ENCODE results near the gene RPS6KB2.

Gene RPS6KB2

DNA sequence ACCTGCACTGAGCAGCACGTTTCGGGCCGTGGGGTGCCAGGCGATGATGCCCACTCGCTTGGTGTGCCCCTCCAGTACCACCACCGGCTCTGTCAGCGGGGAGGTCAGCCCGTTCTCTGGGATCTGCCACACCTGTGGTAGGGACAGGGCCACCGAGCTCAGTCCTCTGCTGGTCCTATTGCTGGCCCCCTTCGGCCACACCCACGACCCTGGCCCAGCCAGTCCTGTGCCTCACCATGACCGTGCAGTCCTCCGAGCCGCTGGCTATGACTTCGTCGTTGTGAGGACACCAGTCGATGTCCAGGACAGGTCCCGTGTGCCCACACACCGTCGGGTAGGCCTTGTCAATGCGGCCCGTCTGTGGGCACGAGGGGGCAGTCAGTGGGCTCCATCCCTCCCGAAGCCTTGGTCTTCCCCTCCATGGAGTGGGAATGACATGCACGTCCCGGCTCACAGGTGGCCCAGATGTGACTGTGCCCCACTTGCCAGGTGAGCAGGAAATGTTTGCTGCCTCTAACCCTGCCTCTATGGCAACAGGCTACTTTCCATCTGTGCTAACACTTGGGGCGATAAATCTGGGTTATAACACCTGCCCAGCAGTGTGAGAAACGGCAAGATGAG lies 13.5 kb downstream of the RPS6KB2 start:
- no peak overlapping the region for H3K4me3 ChIP-seq (ENCODE audit: low read depth, low read length)
- no peak for DNase-seq (ENCODE audit: low read depth, low spot score)
- TF ChIP-seq, protein P1, sequence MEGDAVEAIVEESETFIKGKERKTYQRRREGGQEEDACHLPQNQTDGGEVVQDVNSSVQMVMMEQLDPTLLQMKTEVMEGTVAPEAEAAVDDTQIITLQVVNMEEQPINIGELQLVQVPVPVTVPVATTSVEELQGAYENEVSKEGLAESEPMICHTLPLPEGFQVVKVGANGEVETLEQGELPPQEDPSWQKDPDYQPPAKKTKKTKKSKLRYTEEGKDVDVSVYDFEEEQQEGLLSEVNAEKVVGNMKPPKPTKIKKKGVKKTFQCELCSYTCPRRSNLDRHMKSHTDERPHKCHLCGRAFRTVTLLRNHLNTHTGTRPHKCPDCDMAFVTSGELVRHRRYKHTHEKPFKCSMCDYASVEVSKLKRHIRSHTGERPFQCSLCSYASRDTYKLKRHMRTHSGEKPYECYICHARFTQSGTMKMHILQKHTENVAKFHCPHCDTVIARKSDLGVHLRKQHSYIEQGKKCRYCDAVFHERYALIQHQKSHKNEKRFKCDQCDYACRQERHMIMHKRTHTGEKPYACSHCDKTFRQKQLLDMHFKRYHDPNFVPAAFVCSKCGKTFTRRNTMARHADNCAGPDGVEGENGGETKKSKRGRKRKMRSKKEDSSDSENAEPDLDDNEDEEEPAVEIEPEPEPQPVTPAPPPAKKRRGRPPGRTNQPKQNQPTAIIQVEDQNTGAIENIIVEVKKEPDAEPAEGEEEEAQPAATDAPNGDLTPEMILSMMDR (IDR thresholded peaks at IDR 0.05; ENCODE audit: low read depth, low read length): no peak
- in situ Hi-C loops (cut with HindIII; ENCODE audit: low sequenced_read_pairs): no loop called here

DNA sequence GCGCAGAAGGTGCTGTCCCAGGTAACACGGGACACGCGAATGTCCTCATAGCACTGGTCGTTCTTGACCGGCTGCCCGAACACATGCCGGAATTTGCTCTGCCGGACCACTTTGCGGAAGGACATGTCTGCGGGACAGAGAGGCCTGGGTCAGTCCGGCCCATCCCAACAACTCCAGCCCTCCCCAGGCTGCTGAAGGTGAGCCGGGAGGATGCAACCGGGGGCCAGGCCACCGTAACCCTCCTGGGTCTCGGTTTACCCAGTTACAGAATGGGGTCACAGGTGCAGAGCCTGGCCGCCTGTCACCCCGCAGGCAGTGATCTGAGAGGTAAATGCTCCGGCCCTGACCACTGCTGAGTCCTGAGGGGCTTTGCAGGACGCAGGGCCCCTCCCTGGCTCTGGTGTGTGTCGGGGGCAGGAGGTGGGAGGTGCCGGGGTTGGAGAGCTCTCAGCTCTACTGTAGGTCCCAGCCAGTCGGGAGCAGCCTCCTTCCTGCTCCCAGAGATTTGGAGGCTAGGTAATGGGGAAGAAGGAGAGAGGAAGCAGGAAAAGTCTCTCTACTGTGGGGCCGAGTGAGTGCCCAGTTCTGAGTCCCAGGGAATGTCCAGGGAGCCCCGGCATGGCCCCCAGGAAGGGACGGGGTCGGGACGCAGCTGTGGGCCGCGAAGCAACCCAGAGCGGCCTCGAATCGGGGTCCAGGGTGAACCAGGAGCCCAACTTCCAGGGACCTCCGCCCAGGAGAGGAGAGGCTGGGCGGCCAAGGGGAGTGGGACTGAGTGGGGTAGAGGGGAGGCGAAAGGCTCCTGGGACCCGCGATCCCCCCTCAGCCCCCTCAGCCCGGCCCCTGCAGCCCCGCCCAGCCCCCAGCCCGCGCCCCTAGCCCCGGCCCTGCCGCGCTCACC lies 14.5 kb downstream of the RPS6KB2 start:
- in situ Hi-C loops (cut with HindIII; ENCODE audit: low sequenced_read_pairs): no loop called here
- TF ChIP-seq, protein P1 (IDR thresholded peaks at IDR 0.05; ENCODE audit: low read depth, low read length): no peak
- H3K4me3 ChIP-seq (ENCODE audit: low read depth, low read length): peak overlapping the region; percentile 81
- no peak for DNase-seq (ENCODE audit: low read depth, low spot score)

DNA sequence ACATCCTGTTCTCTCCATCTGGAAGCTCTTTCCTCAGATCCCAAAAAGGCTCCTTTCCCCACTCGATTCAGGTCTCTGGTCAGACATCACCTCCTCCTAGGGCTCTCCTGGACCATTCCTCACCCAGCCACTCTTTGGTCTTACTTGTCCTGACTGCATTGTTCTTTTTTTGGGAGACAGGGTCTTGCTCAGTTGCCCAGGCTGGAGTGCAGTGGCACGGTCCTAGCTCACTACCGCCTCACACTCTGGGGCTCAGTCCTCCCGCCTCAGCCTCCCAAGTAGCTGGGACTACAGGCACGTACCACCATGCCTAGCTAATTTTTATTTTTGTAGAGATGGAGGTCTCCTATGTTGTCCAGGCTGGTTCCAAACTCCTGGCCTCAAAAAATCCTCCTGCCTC lies 17.2 kb downstream of the RPS6KB2 start:
- in situ Hi-C loops (cut with HindIII; ENCODE audit: low sequenced_read_pairs): no loop called here
- no peak for DNase-seq (ENCODE audit: low read depth, low spot score)
- TF ChIP-seq, protein P1 (IDR thresholded peaks at IDR 0.05; ENCODE audit: low read depth, low read length): no peak
- H3K4me3 ChIP-seq (ENCODE audit: low read depth, low read length): no peak overlapping the region

DNA sequence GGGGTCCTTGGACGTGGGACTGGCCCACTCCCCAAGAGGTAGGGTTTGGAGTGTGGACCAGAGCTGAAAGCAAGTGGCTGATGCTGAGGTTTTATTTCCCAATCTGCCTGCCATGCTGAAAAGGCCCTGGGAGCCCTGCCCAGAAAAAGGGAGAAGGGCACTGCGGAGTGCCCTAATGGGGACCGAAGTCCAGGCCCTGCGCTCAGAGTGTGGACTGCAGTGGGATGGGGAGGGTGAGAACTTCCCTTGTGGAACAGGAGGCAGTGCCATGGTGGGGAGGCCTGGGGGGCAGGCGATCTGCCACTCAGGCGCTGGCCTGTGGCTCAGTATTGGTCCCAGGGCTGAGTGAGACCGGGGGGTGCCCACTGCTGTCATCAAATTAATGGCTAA lies 19.9 kb downstream of the RPS6KB2 start:
- TF ChIP-seq, protein P1 (IDR thresholded peaks at IDR 0.05; ENCODE audit: low read depth, low read length): no peak
- no peak overlapping the region for H3K4me3 ChIP-seq (ENCODE audit: low read depth, low read length)
- no peak for DNase-seq (ENCODE audit: low read depth, low spot score)
- in situ Hi-C loops (cut with HindIII; ENCODE audit: low sequenced_read_pairs): no loop called here

DNA sequence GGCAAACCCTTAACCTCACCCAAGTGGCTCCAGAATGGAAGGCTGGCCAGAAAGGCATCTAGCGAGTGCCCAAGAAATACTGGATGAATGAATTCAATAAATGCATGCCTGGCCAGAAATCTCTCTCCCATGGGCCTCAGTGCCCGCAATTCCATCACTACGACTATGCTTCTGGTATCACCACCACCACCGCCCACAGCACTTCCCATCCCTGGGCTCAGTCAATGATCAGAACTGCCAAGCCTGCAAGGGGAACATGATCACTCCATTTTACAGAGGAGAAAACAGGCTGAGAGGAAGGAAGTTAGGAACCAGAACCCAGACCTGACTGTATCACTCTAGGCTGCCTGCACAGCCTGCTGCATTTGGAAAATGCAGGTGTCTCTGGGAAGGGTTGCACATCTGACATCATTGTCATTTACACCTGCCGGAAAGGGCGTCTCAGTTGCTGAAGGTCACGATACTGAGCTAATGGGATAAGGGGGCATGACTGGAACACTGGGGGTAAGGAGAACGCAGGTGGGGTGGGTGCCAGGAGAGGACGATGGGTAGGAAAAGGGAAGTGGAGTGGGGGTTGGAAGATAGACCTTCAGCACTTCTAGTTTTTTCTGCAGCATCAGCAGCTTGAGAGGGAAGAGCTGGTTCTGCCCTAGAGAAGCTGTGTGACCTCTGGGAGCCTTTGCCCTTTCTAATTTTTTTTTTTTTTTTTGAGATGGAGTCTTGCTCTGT lies 21.0 kb downstream of the RPS6KB2 start:
- no peak overlapping the region for H3K4me3 ChIP-seq (ENCODE audit: low read depth, low read length)
- DNase-seq (ENCODE audit: low read depth, low spot score): no peak
- in situ Hi-C loops (cut with HindIII; ENCODE audit: low sequenced_read_pairs): no loop called here
- TF ChIP-seq, protein P1 (IDR thresholded peaks at IDR 0.05; ENCODE audit: low read depth, low read length): no peak

DNA sequence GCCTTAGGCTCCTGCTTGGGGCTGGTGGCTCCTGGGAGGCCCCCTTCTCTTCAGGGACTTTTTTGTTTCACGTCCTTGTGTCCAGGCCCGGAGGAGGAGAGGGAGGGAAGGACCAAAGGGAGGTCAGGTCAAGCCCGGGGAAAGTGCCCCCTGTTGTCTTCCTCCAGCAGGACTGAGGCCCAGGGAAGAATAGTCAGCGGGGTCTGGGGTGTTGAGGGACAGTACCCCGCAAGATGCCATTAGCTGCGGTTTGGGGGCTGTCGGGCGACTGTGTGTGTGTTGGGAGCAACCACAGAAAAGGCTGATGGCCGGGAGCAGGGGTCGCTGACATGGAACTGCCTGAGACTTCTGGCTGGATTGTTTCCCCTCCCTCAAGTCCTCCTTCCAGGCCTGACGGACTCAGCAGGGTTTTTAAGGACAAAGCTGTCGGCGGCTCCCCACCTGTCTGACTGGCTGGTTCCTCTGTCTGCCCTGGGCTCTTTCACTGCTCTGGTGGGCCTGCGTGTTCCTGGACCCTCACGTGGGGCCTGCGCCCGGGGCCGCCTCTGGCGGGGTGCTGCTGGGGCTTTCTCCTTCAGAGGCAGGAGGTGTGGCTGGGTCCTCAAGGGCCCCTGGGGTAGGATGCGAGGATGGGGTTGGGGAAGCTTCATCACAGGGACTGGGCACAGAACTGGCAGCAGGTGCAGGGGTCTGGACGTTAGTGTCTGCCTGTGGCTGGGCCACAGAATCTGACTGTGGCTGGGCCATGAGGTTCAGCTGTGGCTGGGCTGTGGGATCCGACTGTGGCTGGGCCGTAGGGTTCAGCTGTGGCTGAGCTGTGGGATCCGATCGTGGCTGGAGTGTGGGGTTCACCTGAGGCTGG lies 22.7 kb downstream of the RPS6KB2 start:
- no peak overlapping the region for H3K4me3 ChIP-seq (ENCODE audit: low read depth, low read length)
- no peak for DNase-seq (ENCODE audit: low read depth, low spot score)
- in situ Hi-C loops (cut with HindIII; ENCODE audit: low sequenced_read_pairs): no loop called here
- TF ChIP-seq, protein P1 (IDR thresholded peaks at IDR 0.05; ENCODE audit: low read depth, low read length): no peak
